AG08395 (cell line): Measurements from ENCODE around the gene TNS2.

Experiments used
- DNase-seq: peaks from one replicate; pipeline ENCODE4 v3.0.0; 2012; ENCODE audit warnings: mixed read lengths, low spot score

TNS2 gene

DNA sequence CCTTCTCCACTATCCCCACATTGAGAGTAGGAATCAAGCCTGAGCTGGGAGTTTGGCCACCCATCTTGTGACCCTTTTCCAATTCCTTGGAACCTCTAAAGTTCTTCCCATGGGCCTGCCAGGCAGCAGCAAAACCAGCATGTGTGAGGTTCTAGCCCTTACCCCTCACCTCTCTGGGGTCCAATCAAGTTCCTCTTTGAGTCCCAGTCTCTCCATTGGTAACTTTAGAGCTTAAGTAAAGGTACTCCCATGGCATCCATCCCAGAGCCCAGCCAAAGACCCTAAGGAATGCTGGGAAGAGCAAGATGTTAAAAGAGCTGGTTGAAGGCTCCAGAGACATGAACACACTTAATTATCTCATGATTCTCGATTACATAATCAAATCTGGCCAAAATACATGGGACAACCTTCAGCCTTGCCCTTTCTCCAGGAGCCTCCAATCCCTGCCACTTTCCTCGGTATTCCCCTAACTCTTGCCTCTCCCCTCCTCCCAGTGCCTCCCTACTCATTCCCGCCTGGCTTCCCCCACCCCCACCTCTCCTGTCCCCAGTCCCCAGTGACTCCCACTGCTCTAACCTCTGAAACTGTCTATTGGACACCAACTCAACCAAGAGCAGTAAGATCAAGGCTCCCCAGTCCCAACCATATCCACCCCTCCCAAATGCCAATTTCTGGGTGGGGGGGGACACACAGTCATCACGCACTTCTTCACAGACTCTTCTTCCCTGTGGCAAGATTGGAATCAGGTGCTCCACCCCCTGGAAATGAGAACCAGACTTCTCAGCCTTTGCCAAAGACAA is 4.8 kb upstream of the TNS2 start:
- DNase-seq, result no peak

DNA sequence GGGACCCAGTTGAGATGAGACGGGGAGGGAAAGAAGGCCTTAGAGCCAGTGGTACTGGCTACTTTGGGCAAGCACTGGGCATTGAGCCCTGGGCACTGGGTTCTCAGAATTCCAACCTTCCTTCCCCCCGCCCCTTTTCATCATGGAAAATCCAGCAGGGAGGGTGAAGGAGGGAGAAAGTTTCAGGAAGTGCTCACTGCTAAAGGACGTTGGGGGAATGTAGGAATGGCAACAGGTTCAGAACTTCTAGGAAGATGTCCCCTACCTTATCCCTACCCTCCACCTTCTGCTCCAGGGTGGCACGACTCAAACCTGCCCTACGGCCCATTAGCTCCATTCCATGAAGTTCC is 4.2 kb upstream of the TNS2 start:
- no peak for DNase-seq

GRCh38 chr12:53046655-53047220 is 3.1 kb upstream of the TNS2 start:
- DNase-seq, result peak; percentile 90

GRCh38 chr12:53047221-53048032 is 2.4 kb upstream of the TNS2 start:
- DNase-seq, result peak; percentile 79

- no peak for DNase-seq
These were observed 1.7 kb upstream of the TNS2 start for GRCh38 chr12:53048033-53048779.

- DNase-seq, result no peak
These were observed 974 bp upstream of the TNS2 start for GRCh38 chr12:53048780-53049401.

- DNase-seq, result no peak
These were observed 677 bp downstream of the TNS2 start for GRCh38 chr12:53050426-53051057.

DNA sequence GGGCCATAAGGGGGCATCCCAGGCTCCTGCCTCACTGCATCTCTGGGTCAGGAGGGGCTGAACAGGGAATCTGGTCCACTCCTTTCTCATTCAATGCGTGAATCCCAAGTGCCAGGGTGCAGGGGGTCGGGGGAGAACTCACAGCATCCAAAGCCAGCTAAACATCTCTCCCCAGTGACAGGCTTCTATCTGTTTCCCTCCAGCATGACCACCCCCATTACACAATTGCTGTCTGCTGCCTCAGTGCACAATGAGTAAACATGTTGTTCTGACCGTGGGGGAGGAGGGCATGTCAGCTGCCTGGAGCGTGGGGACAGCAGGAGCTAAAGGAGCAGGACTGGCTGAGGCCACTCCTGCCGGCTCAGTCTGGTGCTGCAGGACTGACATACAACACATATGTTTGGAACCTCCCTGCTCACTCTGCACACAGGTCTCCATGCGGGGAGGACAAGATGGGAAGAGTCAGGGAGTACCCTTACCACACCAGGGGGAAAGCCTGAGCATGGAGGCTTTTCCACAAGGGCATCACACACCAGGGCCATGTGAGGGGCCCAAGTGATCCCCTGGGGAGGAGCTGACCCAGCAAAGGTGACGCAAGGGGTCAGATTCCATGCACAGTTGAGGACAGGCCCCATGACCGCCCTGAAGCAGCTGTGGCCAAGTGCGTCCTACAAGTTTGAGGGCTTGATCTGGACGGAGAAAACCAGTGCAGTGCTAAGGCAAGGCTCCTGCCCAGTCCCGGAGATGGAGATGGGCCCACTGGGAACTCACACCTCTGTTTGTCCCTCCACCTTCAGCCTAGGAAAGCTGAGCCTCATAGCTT is 1.4 kb downstream of the TNS2 start:
- DNase-seq, result peak; percentile 47

DNA sequence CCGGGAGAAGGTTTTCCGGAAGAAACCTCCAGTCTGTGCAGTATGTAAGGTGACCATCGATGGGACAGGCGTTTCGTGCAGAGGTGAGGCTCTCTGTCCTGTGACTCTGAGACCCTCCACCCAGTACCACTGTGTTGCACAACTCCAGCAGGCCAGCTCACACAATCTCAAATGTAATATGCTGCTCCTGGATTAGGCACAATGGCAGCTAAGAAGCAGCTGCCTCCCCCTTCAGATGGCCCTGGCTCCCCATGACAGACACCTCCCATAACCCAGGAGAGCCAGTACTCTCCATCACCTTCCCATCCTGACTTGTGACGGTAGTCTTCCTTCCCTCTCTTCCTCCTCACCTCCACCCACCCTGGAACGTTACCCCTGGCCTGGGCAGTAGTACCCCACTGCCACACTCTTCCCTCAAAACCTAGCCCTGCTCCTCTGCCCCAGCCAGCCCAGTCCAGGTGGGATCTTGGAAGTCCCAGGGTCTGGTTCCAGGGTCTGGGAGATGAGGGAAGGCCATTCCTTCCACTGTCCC is 2.1 kb downstream of the TNS2 start:
- no peak for DNase-seq

- DNase-seq, result peak; percentile 65
These were observed 2.8 kb downstream of the TNS2 start for GRCh38 chr12:53052419-53053217.

- no peak for DNase-seq
These were observed 3.6 kb downstream of the TNS2 start for GRCh38 chr12:53053218-53054111.

DNA sequence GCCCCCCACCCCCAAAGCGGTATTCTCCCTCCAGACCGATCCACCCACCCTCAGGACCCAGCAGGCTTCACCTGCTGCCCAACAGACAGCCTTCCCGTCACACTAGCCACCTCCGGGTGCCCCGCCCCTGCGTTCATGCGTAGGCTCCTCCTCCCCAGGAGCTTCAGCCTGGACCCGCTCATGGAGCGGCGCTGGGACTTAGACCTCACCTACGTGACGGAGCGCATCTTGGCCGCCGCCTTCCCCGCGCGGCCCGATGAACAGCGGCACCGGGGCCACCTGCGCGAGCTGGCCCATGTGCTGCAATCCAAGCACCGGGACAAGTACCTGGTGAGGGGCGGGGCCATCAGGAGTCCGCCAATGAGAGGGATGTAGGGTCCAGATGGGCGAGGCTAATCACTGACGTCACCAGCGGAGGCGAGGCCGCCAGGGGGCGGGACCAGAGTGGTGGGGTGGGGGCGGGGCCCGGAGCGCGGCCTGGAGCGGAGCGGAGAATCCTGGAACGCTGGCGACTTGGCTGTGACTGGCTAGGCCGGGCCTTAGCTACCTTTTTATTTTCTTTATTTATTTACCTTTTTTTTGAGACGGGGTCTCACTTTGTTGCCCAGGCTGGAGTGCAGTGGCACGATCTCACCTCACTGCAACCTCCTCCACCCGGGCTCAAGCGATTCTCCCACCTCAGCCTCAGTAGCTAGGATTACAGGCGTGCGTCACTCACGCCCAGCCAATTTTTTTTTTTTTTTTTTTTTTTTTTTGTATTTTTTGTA is 4.4 kb downstream of the TNS2 start:
- peak; percentile 85 for DNase-seq

- DNase-seq, result no peak
These were observed 5.8 kb downstream of the TNS2 start for GRCh38 chr12:53055471-53056266.

DNA sequence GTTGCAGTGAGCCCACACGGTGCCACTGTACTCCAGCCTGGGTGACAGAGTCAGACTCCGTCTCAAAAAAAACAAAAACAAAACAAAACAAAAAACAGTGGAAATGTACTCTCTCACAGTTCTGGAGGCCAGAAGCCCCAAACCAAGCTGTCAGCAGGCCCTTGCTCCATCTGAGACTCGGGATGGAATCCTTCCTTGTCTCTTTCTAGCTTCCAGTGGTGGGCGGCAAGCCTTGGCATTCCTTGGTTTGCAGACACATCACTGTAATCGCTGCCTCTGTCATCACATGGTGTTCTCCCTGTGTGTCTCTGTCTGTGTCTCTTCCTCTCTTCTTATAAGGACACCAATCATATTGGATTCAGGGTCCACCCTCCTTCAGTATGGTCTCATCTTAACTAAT is 6.4 kb downstream of the TNS2 start:
- DNase-seq, result no peak

DNA sequence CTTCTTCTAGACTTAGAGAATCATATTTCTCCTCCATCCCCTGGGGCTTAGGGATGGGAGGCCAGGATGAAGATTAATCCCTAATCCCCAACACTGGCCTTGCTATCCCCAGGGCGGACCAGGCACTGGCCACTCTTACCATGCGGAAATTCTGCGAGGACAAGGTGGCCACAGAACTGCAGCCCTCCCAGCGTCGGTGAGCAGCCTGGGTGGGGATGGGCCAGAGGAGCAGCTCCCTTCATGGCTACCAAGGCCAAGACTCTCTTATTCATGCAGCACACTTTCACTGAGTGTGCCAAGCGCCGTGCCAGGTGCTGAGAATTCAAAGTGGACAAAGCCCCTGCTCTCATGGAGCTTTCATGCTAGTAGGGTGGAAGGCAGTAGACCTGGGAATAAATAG is 7.0 kb downstream of the TNS2 start:
- no peak for DNase-seq

DNA sequence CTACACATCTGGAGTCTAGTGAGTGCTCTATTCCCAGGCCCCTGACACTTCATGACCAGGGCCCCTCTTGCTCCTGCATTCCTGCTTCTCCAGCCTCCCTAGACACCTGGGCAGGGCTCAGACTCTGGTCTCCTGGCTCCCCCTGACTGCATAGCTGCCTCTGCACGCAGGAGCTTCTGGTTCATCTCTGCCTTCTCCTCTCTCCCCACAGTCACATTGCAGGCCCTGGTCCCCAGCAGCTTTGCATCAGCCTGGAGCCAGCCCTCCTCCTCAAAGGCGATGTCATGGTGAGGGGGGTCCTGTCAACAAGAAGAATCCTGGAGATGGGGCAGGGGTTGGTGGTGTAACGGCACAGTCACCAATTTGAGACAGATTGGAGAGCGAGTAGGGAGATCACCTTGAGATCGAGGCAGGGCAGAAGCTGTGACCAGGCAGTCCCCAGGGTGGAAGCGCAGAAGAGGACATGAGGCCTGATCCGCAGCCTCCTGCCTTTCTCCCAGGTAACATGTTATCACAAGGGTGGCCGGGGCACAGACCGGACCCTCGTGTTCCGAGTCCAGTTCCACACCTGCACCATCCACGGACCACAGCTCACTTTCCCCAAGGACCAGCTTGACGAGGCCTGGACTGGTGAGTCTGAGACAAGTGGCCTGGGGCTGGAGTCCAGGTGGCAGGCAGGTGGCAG is 8.1 kb downstream of the TNS2 start:
- DNase-seq, result no peak
